Activated T-cell treated with anti-CD3 and anti-CD28 coated beads, Interleukin-2, amount 50 U/mL, for 4 hours (primary cell): Measurements from ENCODE around the gene DRC1. TPM values are rescaled to one million over a fixed set of nuclear protein-coding genes. Genes with fewer than 3 reads are reported as not detected.
"Not testable (repeated sequence)": the region's sequence is repeated elsewhere in the genome, so short reads cannot be mapped to it uniquely, and the experiment has no call there.

Experiments
- ATAC-seq, 2 donors: fragments of 200-7000 bp; cut with Tn5 transposase; one replicate each; pipeline ENCODE4 v1.10.0; 2021
- DNase-seq: peaks from one replicate; pipeline ENCODE4 v3.0.0-alpha.2; 2020
- H3K27me3 Mint-ChIP-seq: one replicate; pipeline ENCODE4 v1.8.0; 2021; ENCODE audit warnings: low read depth, mixed read lengths
- H3K36me3 Mint-ChIP-seq: one replicate; pipeline ENCODE4 v1.8.0; 2022; ENCODE audit warnings: mixed read lengths; ENCODE audit not compliant: insufficient read depth
- H3K4me1 Mint-ChIP-seq: one replicate; pipeline ENCODE4 v1.8.0; 2021; ENCODE audit warnings: low read depth, mixed read lengths
- H3K4me3 Mint-ChIP-seq: one replicate; pipeline ENCODE4 v1.8.0; 2021; ENCODE audit warnings: mild to moderate bottlenecking, moderate library complexity, mixed read lengths
- H3K9me3 Mint-ChIP-seq: one replicate; pipeline ENCODE4 v1.8.0; 2021; ENCODE audit warnings: mixed read lengths
- total RNA-seq, 3 donors: library from RNA; stranded (reverse); gene quantifications; one replicate each; pipeline ENCODE4 v1.2.1, GENCODE V29; 2021

The DRC1 gene
- not detected for total RNA-seq

- no peak within 1 kb of the TSS for H3K4me3 Mint-ChIP-seq
- H3K36me3 Mint-ChIP-seq: peaks cover 1% of the 10 kb centered on the region
- DNase-seq (no peak), ATAC-seq (no peak)
- H3K9me3 Mint-ChIP-seq: no peaks in the 10 kb centered on the region
- peaks cover 9% of the 10 kb centered on the region for H3K4me1 Mint-ChIP-seq
- peaks cover 16% of the 10 kb centered on the region for H3K27me3 Mint-ChIP-seq
These were observed at the start of gene DRC1 for GRCh38 chr2:26401739-26402541. Gene DRC1, plus strand, starts transcription at chr2:26401920. Its CDS starts 70 bp downstream, at chr2:26401990.

DNA sequence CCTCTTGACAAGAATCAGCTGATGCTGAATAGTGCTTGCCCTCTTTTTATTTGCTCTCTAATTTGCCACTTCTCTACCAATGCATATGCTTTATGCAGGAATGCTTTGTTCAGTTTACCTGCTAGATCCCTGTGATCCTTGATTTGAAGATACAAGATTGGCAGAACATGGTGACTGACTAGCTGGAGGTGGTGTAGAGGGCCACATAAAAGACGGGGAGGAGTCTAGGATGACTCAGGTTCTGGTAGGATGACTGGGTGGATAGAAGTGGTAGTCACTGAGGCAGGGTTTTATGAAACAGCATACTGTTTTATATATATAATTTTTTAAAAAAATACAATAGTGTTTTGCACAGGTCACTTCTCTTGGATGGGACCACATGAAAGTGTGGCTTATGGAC, 48.8 kb upstream of the DRC1 start:
- DNase-seq: peak; percentile 11
- Mint-ChIP-seq H3K9me3 (no peaks in the 10 kb centered on the region), H3K4me3 (no peak overlapping the region), H3K36me3 (peaks cover 19% of the 10 kb centered on the region), H3K27me3 (no peaks in the 10 kb centered on the region), H3K4me1 (peaks cover 54% of the 10 kb centered on the region)
- ATAC-seq: peak; percentile 99

GRCh38 chr2:26354469-26354868, 47.3 kb upstream of the DRC1 start:
- not testable (repeated sequence) for DNase-seq, ATAC-seq, H3K27me3 Mint-ChIP-seq, H3K4me3 Mint-ChIP-seq, H3K9me3 Mint-ChIP-seq
- H3K36me3 Mint-ChIP-seq: peaks cover 24% of the 10 kb centered on the region
- peaks cover 57% of the 10 kb centered on the region for H3K4me1 Mint-ChIP-seq

DNA sequence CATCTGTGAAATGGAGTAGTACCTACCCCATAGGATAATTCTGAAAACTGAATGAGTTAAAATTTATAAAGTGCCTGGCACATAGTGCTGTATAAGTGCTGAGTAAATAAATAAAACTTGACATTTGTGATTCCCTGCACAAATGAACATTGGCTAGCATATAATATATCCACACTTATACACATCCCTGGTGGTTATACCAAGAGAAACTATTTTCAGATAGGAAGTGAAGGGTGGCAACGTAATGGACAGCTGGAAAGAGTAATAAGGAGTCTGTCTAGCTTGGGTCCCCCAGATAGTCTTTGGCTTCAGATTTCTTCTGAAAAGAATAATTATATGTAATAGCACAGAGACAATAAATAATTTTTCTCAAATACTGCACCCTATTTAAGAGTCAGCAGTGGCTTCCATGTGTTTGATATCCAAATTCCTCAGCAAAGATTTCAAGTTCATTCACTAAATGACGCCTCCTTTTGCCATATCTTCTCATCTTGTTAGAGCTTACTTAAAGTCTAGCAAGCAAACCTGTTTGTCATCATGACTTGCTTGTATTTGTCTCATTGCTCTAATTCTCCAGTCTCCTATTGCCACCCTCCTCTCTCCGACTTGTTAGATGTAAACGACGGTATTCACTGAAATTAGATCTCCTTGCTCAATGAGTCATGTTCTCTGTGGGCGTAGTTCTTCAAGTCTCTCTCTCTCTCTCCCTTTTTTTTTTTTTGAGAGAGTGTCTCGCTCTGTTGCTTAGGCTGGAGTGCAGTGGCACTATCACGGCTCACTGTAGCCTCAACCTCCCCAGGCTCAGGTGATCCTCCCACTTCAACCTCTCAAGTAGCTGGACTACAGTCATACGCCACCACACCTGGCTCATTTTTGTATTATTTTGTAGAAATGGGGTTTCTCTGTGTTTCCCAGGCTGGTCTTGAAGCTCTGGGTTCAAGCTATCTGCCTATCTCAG, 46.4 kb upstream of the DRC1 start:
- Mint-ChIP-seq H3K27me3 (no peaks in the 10 kb centered on the region), H3K4me1 (peaks cover 62% of the 10 kb centered on the region), H3K9me3 (no peaks in the 10 kb centered on the region), H3K36me3 (peaks cover 27% of the 10 kb centered on the region), H3K4me3 (no peak overlapping the region)
- DNase-seq (no peak), ATAC-seq (peak; percentile 29 to 38)

DNA sequence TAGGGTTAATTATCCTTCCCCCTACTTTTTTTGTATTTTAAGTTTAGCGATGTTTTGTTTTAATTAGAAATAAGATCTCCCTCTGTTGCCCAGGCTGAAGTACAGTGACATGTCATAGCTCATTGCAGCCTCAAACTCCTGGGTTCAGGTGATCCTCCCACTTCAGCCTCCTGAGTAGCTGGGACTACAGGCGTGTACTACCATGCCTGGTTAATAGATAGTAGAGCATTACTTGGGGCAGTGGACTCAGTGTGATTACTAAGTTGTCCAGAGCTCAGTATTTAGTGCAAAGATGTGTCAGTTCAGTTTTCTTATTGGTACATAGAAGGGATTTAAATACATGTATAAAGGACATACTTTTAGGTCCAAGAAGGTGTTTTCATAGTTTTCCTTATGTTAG, 45.6 kb upstream of the DRC1 start:
- Mint-ChIP-seq H3K4me3 (no peak overlapping the region), H3K4me1 (peaks cover 63% of the 10 kb centered on the region), H3K36me3 (peaks cover 24% of the 10 kb centered on the region), H3K27me3 (no peaks in the 10 kb centered on the region), H3K9me3 (no peaks in the 10 kb centered on the region)
- DNase-seq (no peak), ATAC-seq (no peak)

DNA sequence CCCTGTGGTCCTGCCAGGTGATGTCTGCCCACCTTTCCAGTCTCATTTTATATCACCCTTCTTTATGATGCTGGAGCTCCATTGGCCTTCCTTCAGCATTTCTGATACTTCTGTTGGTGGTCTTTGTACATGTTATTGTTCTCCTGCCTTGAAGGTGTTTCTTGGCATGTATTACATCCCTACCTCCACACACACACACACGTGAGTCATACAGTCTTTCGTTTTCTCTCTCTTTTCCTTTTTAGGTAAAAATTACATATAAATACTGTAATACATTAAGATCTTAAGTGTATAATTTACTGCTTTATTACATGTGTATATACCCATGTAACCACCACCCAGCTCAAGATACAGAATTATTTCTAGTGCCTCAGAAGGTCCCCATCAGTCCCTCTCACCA, 44.9 kb upstream of the DRC1 start:
- DNase-seq: no peak
- H3K27me3 Mint-ChIP-seq: no peaks in the 10 kb centered on the region
- no peak overlapping the region for H3K4me3 Mint-ChIP-seq
- peaks cover 59% of the 10 kb centered on the region for H3K4me1 Mint-ChIP-seq
- H3K9me3 Mint-ChIP-seq: no peaks in the 10 kb centered on the region
- peaks cover 20% of the 10 kb centered on the region for H3K36me3 Mint-ChIP-seq
- no peak for ATAC-seq

GRCh38 chr2:26359886-26360473, 41.7 kb upstream of the DRC1 start:
- H3K27me3 Mint-ChIP-seq: no peaks in the 10 kb centered on the region
- no peak overlapping the region for H3K4me3 Mint-ChIP-seq
- H3K4me1 Mint-ChIP-seq: peaks cover 62% of the 10 kb centered on the region
- peaks cover 20% of the 10 kb centered on the region for H3K36me3 Mint-ChIP-seq
- ATAC-seq: no peak
- no peaks in the 10 kb centered on the region for H3K9me3 Mint-ChIP-seq
- no peak for DNase-seq

GRCh38 chr2:26363323-26363722, 38.4 kb upstream of the DRC1 start:
- DNase-seq (no peak), ATAC-seq (peak; percentile 65 to 77)
- Mint-ChIP-seq H3K4me3 (no peak overlapping the region), H3K9me3 (no peaks in the 10 kb centered on the region), H3K36me3 (peaks cover 21% of the 10 kb centered on the region), H3K4me1 (peaks cover 33% of the 10 kb centered on the region), H3K27me3 (no peaks in the 10 kb centered on the region)

DNA sequence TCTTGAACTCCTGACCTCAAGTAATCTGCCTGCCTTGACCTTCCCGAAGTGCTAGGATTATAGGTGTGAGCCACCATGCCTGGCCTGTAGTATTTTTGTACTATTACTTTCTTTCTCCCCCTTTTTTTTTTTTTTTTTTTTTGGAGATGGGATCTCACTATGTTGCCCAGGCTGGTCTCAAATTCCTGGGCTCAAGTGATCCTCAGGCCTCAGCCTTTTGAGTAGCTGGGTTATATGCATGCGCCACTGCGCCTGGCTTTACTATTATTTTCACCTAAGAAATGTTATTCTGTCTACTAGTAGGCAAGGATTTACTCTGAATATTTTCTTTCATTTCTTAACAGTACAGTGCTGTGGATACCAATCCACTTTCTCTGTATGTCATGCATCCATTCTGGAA, 37.8 kb upstream of the DRC1 start:
- ATAC-seq: no peak

DNA sequence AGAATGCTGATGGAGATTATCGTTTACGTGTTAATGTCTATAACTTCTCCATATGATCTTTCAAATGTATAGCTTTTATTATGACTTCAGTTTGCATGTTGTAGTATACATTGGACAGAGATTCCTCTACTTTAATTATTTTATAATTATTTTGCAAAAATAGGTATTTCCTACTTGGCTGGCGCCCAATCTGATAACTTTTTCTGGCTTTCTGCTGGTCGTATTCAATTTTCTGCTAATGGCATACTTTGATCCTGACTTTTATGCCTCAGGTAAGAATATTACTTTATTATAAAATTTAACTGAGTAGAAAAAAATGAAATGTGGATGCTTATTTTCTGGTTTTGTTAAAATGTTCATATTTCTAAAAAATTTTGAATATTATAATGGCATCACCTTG, 37.1 kb upstream of the DRC1 start:
- Mint-ChIP-seq H3K36me3 (peaks cover 21% of the 10 kb centered on the region), H3K4me3 (no peak overlapping the region), H3K27me3 (no peaks in the 10 kb centered on the region), H3K4me1 (peaks cover 21% of the 10 kb centered on the region), H3K9me3 (no peaks in the 10 kb centered on the region)
- DNase-seq: no peak
- no peak for ATAC-seq

More for the DNA sequence above, 37.8 kb upstream of the DRC1 start:
- Mint-ChIP-seq H3K27me3 (no peaks in the 10 kb centered on the region), H3K4me3 (no peak overlapping the region), H3K9me3 (no peaks in the 10 kb centered on the region), H3K4me1 (peaks cover 28% of the 10 kb centered on the region), H3K36me3 (peaks cover 20% of the 10 kb centered on the region)
- DNase-seq: no peak

GRCh38 chr2:26366957-26367356, 34.8 kb upstream of the DRC1 start:
- peaks cover 11% of the 10 kb centered on the region for H3K4me1 Mint-ChIP-seq
- DNase-seq (no peak), ATAC-seq (no peak)
- H3K36me3 Mint-ChIP-seq: peaks cover 25% of the 10 kb centered on the region
- no peaks in the 10 kb centered on the region for H3K27me3 Mint-ChIP-seq
- no peaks in the 10 kb centered on the region for H3K9me3 Mint-ChIP-seq
- no peak overlapping the region for H3K4me3 Mint-ChIP-seq

DNA sequence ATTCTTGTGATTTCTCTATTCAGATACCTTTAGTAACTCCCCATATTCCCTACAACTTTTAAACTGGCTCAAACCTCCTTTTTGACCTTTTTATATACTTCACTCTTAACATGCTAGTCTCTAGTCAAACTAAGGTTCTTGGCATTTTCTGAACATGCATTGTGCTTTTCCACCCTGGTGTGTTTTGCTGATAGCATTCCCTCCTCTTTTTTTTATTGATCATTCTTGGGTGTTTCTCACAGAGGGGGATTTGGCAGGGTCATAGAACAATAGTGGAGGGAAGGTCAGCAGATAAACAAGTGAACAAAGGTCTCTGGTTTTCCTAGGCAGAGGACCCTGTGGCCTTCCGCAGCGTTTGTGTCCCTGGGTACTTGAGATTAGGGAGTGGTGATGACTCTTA, 32.1 kb upstream of the DRC1 start:
- not testable (repeated sequence) for H3K9me3 Mint-ChIP-seq, H3K4me3 Mint-ChIP-seq, DNase-seq, ATAC-seq, H3K27me3 Mint-ChIP-seq, H3K4me1 Mint-ChIP-seq
- H3K36me3 Mint-ChIP-seq: peaks cover 35% of the 10 kb centered on the region

GRCh38 chr2:26370909-26371308, 30.8 kb upstream of the DRC1 start:
- not testable (repeated sequence) for H3K4me1 Mint-ChIP-seq, DNase-seq, H3K4me3 Mint-ChIP-seq, H3K9me3 Mint-ChIP-seq, H3K27me3 Mint-ChIP-seq, ATAC-seq
- H3K36me3 Mint-ChIP-seq: peaks cover 38% of the 10 kb centered on the region

- peaks cover 45% of the 10 kb centered on the region for H3K36me3 Mint-ChIP-seq
- no peaks in the 10 kb centered on the region for H3K27me3 Mint-ChIP-seq
- no peaks in the 10 kb centered on the region for H3K9me3 Mint-ChIP-seq
- ATAC-seq: no peak
- H3K4me1 Mint-ChIP-seq: peaks cover 5% of the 10 kb centered on the region
- H3K4me3 Mint-ChIP-seq: no peak overlapping the region
- DNase-seq: no peak
These were observed 24.9 kb upstream of the DRC1 start for GRCh38 chr2:26376799-26377198.
